DND-41 (cell line): ENCODE measurements around the gene RGN.

Experiments used
- ATAC-seq: fragments of 200-7000 bp; cut with Tn5 transposase; 3 replicates; pipeline ENCODE4 v1.9.1; 2021; ENCODE audit warnings: low read depth; ENCODE audit not compliant: insufficient read depth
- DNase-seq: peaks from one replicate; pipeline ENCODE4 v3.0.0-alpha.2; 2020
- H2AFZ ChIP-seq: 2 replicates; pipeline ENCODE4 v1.6.0; 2012; ENCODE audit warnings: low read depth, low read length
- H3K27ac ChIP-seq: 2 replicates; pipeline ENCODE4 v1.5.1; 2012; ENCODE audit warnings: low read length, inconsistent platforms
- H3K27me3 ChIP-seq: fragments of 200-600 bp; sonication (generic); 2 replicates; pipeline ENCODE4 v1.6.0; 2012; ENCODE audit warnings: low read length, mild to moderate bottlenecking, inconsistent platforms; ENCODE audit not compliant: insufficient read depth, poor library complexity
- H3K36me3 ChIP-seq: 2 replicates; pipeline ENCODE4 v1.5.1; 2012; ENCODE audit warnings: low read length, inconsistent platforms; ENCODE audit not compliant: insufficient read depth
- H3K4me1 ChIP-seq: 2 replicates; pipeline ENCODE4 v1.5.1; 2012; ENCODE audit warnings: mild to moderate bottlenecking, low read length; ENCODE audit not compliant: insufficient read depth
- H3K4me2 ChIP-seq: 2 replicates; pipeline ENCODE4 v1.6.0; 2012; ENCODE audit warnings: mild to moderate bottlenecking, moderate library complexity, low read length, inconsistent platforms; ENCODE audit not compliant: insufficient read depth
- H3K4me3 ChIP-seq, 2 experiments: fragments of 200-600 bp in 1 of 2; shearing (Covaris generic) in 1 of 2; 2 replicates each; pipeline ENCODE4 v1.5.1; 2012 to 2016; ENCODE audit warnings: inconsistent platforms in 2 of 2, low read length in 2 of 2, mild to moderate bottlenecking in 2 of 2, low read depth in 1 of 2, moderate library complexity in 1 of 2
- H3K79me2 ChIP-seq: 2 replicates; pipeline ENCODE4 v1.6.0; 2012; ENCODE audit warnings: low read length, inconsistent platforms; ENCODE audit not compliant: insufficient read depth
- H3K9ac ChIP-seq: 2 replicates; pipeline ENCODE4 v1.6.0; 2012; ENCODE audit warnings: low read depth, mild to moderate bottlenecking, inconsistent platforms, low read length, moderate library complexity
- H3K9me3 ChIP-seq: 2 replicates; pipeline ENCODE4 v1.5.1; 2012; ENCODE audit warnings: low read length, moderate library complexity, mild to moderate bottlenecking, inconsistent platforms; ENCODE audit not compliant: insufficient read depth, severe bottlenecking
- H4K20me1 ChIP-seq: 2 replicates; pipeline ENCODE4 v1.6.0; 2012; ENCODE audit warnings: low read length; ENCODE audit not compliant: insufficient read depth
- EZH2 ChIP-seq: IDR thresholded peaks from 3 replicates; pipeline ENCODE4 v1.6.1; 2012; ENCODE audit warnings: borderline replicate concordance, low read depth, mild to moderate bottlenecking, moderate library complexity, low read length, inconsistent platforms; ENCODE audit not compliant: severe bottlenecking
- TF ChIP-seq, protein P1 (sequence below): IDR thresholded peaks from 2 replicates; pipeline ENCODE4 v1.5.1; 2012; ENCODE audit warnings: borderline replicate concordance, low read length, moderate library complexity, mild to moderate bottlenecking; ENCODE audit not compliant: poor library complexity, severe bottlenecking; ENCODE audit errors: extremely low read depth

The RGN gene

DNA sequence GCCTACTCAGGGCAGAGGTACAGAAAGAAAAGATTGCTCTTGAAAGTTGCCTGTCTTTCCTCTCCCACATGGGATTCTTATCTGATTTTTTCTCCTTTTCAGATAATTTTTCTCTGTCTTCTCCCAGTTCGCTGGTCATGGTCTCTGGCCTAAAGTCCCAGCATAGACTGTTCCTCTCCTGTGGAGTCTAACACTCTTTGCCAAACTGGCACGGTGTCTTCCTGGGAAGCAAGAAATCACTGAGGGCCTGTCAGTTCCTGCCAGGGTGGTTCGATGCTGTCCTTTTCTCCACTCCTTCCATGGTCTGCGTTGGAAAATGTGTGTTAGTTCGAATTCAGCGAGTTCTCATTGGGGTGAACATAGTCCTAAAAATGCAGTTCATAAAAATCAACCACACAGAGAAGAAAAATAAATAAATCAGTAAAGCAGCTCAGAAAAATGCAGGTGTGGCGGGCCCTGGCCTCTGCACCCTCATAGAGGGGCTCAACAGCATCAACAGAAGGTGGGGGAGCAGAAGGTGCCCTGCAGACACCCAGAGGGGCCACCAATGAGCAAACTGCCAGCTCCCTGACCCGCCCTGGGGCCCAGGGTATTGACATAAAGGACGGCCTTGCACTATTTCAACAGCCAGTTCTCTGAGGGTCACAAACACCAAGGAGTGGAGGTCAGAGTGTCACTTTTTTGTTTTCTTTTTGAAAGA is 2.1 kb downstream of the RGN start:
- no peak for DNase-seq
- no peak for ATAC-seq
- Histone ChIP-seq H3K27me3 (no peaks in the 10 kb centered on the region), H3K79me2 (no peaks in the 10 kb centered on the region), H3K36me3 (no peaks in the 10 kb centered on the region), H3K4me1 (no peaks in the 10 kb centered on the region), H3K27ac (no peak overlapping the region), H3K4me3 (no peak overlapping the region), H4K20me1 (no peaks in the 10 kb centered on the region), H2AFZ (no peak overlapping the region), H3K4me2 (no peak overlapping the region), H3K9ac (no peak overlapping the region), H3K9me3 (no peaks in the 10 kb centered on the region)
- TF ChIP-seq, protein P1, sequence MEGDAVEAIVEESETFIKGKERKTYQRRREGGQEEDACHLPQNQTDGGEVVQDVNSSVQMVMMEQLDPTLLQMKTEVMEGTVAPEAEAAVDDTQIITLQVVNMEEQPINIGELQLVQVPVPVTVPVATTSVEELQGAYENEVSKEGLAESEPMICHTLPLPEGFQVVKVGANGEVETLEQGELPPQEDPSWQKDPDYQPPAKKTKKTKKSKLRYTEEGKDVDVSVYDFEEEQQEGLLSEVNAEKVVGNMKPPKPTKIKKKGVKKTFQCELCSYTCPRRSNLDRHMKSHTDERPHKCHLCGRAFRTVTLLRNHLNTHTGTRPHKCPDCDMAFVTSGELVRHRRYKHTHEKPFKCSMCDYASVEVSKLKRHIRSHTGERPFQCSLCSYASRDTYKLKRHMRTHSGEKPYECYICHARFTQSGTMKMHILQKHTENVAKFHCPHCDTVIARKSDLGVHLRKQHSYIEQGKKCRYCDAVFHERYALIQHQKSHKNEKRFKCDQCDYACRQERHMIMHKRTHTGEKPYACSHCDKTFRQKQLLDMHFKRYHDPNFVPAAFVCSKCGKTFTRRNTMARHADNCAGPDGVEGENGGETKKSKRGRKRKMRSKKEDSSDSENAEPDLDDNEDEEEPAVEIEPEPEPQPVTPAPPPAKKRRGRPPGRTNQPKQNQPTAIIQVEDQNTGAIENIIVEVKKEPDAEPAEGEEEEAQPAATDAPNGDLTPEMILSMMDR, result no peak
- TF ChIP-seq EZH2, result no peak

DNA sequence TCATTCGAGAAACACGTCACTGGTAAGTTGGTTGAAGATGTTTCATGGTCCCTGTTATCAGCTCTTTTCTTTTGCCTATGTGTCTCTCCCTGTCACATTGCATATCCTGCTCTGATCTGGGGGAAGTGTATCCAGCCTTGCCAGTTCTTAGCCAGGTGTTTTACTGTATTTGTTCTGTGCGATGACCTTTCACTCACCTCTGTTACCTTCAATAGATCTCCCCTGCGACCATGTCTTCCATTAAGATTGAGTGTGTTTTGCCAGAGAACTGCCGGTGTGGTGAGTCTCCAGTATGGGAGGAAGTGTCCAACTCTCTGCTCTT is 2.6 kb downstream of the RGN start:
- Histone ChIP-seq H3K4me2 (no peak overlapping the region), H3K9ac (no peak overlapping the region), H3K4me3 (no peak overlapping the region), H3K36me3 (no peaks in the 10 kb centered on the region), H3K4me1 (no peaks in the 10 kb centered on the region), H3K27ac (no peak overlapping the region), H2AFZ (no peak overlapping the region), H3K9me3 (no peaks in the 10 kb centered on the region), H3K79me2 (no peaks in the 10 kb centered on the region), H4K20me1 (no peaks in the 10 kb centered on the region), H3K27me3 (no peaks in the 10 kb centered on the region)
- no peak for TF ChIP-seq EZH2
- TF ChIP-seq, protein P1, result no peak
- DNase-seq (no peak), ATAC-seq (no peak)

DNA sequence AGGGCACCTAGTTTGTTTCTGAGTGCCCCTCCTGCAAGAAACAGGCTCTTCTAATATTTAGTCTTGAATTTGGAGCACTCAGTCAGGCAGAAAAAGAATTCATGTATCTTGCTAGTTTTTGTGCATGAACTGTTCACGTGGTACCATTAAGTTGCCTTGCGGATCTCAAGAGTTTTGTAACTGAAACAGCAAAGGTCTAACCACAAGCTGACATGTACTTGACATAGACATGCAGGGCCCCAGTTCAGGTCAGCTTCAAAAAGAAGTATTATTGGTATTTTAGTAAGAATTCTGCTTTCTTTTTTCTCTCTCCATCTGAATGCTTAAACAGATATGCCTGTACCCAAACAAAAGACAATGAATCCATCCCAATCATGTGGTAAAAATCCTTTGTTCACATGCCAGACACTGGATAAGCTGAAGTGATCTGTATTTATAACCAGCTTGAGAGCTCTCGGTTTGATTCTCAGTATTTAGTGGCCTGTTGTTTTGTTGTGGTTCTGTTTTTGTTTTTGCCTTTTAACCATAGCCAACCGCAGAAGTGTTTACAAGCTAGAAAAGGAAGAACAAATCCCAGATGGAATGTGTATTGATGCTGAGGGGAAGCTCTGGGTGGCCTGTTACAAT is 13.0 kb downstream of the RGN start:
- no peak overlapping the region for H3K9ac ChIP-seq
- H3K36me3 ChIP-seq, result no peaks in the 10 kb centered on the region
- H4K20me1 ChIP-seq, result no peaks in the 10 kb centered on the region
- no peaks in the 10 kb centered on the region for H3K9me3 ChIP-seq
- no peak for ATAC-seq
- no peak overlapping the region for H3K4me3 ChIP-seq
- H3K4me1 ChIP-seq, result no peaks in the 10 kb centered on the region
- no peaks in the 10 kb centered on the region for H3K79me2 ChIP-seq
- H3K27ac ChIP-seq, result no peak overlapping the region
- H3K4me2 ChIP-seq, result no peak overlapping the region
- TF ChIP-seq EZH2, result no peak
- TF ChIP-seq, protein P1, result no peak
- DNase-seq, result no peak
- no peaks in the 10 kb centered on the region for H3K27me3 ChIP-seq
- no peak overlapping the region for H2AFZ ChIP-seq
